Glomerular visceral epithelial cell (primary cell): ENCODE results near the gene VSNL1.

Source experiments
- DNase-seq: peaks from one replicate; pipeline ENCODE4 v3.0.0-alpha.2; 2016; ENCODE audit errors: extremely low spot score

The VSNL1 gene

GRCh38 chr2:17581831-17582230, 41.3 kb downstream of the VSNL1 start:
- DNase-seq = no peak

- no peak for DNase-seq
These were observed 42.7 kb downstream of the VSNL1 start for GRCh38 chr2:17583166-17583565.

- DNase-seq = no peak
These were observed 43.1 kb downstream of the VSNL1 start for GRCh38 chr2:17583646-17584045.

GRCh38 chr2:17584689-17585088, 44.2 kb downstream of the VSNL1 start:
- no peak for DNase-seq

- DNase-seq = no peak
These were observed 47.0 kb downstream of the VSNL1 start for GRCh38 chr2:17587469-17587868.

- DNase-seq = no peak
These were observed 47.5 kb downstream of the VSNL1 start for GRCh38 chr2:17588031-17588430.

- no peak for DNase-seq
These were observed 49.0 kb downstream of the VSNL1 start for GRCh38 chr2:17589406-17590035.

GRCh38 chr2:17590342-17590911, 49.9 kb downstream of the VSNL1 start:
- no peak for DNase-seq

- no peak for DNase-seq
These were observed 51.4 kb downstream of the VSNL1 start for GRCh38 chr2:17591846-17592245.

- no peak for DNase-seq
These were observed 52.4 kb downstream of the VSNL1 start for GRCh38 chr2:17592731-17593409.

- no peak for DNase-seq
These were observed 52.9 kb downstream of the VSNL1 start for GRCh38 chr2:17593445-17593840.

- no peak for DNase-seq
These were observed 53.5 kb downstream of the VSNL1 start for GRCh38 chr2:17593841-17594491.

- no peak for DNase-seq
These were observed 54.3 kb downstream of the VSNL1 start for GRCh38 chr2:17594533-17595401.

- no peak for DNase-seq
These were observed 59.1 kb downstream of the VSNL1 start for GRCh38 chr2:17599617-17600016.

- DNase-seq = no peak
These were observed 60.2 kb downstream of the VSNL1 start for GRCh38 chr2:17600556-17601204.

- no peak for DNase-seq
These were observed 63.6 kb downstream of the VSNL1 start for GRCh38 chr2:17604050-17604449.

GRCh38 chr2:17605696-17606095, 65.2 kb downstream of the VSNL1 start:
- DNase-seq = no peak

GRCh38 chr2:17606851-17607250, 66.4 kb downstream of the VSNL1 start:
- no peak for DNase-seq

- DNase-seq = no peak
These were observed 66.9 kb downstream of the VSNL1 start for GRCh38 chr2:17607379-17607778.

- DNase-seq = no peak
These were observed 67.8 kb downstream of the VSNL1 start for GRCh38 chr2:17608251-17608650.

- no peak for DNase-seq
These were observed 70.0 kb downstream of the VSNL1 start for GRCh38 chr2:17610521-17610920.
